Uterus (tissue), 4 donors: ENCODE results near the gene OR5T2. TPM values are rescaled to one million over a fixed set of nuclear protein-coding genes. Genes with fewer than 3 reads are reported as not detected.

Experiments used
- DNase-seq, 2 donors: peaks; one replicate each; pipeline ENCODE4 v3.0.0-alpha.2; 2019 to 2020
- H3K27ac ChIP-seq, 2 donors: fragments of 200-600 bp; sonication (generic); 1 replicate in 1 of 2; 2 replicates in 1 of 2; pipeline ENCODE4 v1.5.1; 2016 to 2018
- H3K27me3 ChIP-seq, 2 donors: fragments of 200-600 bp; sonication (generic); one replicate each; pipeline ENCODE4 v1.5.1; 2018 to 2019; ENCODE audit warnings: control low read depth in 1 of 2
- H3K36me3 ChIP-seq, 2 donors: fragments of 200-600 bp; sonication (generic); one replicate each; pipeline ENCODE4 v1.5.1; 2019; ENCODE audit warnings: control low read depth in 1 of 2
- H3K4me1 ChIP-seq, 2 donors: fragments of 200-600 bp; sonication (generic); one replicate each; pipeline ENCODE4 v1.5.1; 2018 to 2019; ENCODE audit warnings: control low read depth in 1 of 2
- H3K4me3 ChIP-seq, 2 donors: fragments of 200-600 bp; sonication (generic); 1 replicate in 1 of 2; 2 replicates in 1 of 2; pipeline ENCODE4 v1.5.1; 2018 to 2019; ENCODE audit warnings: mild to moderate bottlenecking in 1 of 2
- H3K9me3 ChIP-seq, 2 donors: fragments of 200-600 bp; sonication (generic); one replicate each; pipeline ENCODE4 v1.5.1; 2019; ENCODE audit warnings: control low read depth in 1 of 2
- CTCF ChIP-seq, 4 experiments: fragments of 200-600 bp in 2 of 4; fragments of 450-650 bp in 2 of 4; sonication (generic) in 2 of 4; IDR thresholded peaks; one replicate each; pipeline ENCODE4 v1.5.1; 2016 to 2019; ENCODE audit warnings: antibody characterized with exemption in 4 of 4, mild to moderate bottlenecking in 2 of 4, moderate library complexity in 1 of 4
- POLR2A ChIP-seq, 2 donors: fragments of 450-650 bp; IDR thresholded peaks; one replicate each; pipeline ENCODE4 v1.6.1; 2016; ENCODE audit warnings: antibody characterized with exemption in 2 of 2, mild to moderate bottlenecking in 1 of 2, moderate library complexity in 1 of 2
- intact Hi-C: fragments of 100-400 bp; cut with DNase I; formaldehyde crosslinking; loops from one replicate; pipeline ENCODE4 v1.15.1; 2023; ENCODE audit warnings: low total_unique reads
- total RNA-seq, 4 donors: library from RNA; depleted of rRNA in 3 of 4; stranded (reverse); fragments of >200 nt in 3 of 4; gene quantifications; one replicate each; pipeline versions ENCODE4 v1.1.0 to v1.2.4, GENCODE V29; 2014 to 2023
- donor health status: DM: yes; HTN: yes; CAD: no.

Gene OR5T2
- total RNA-seq, 4 donors from 2014 or later = not detected

- H3K4me1 ChIP-seq = no peaks in the 10 kb centered on the region
- no peaks in the 10 kb centered on the region for H3K27me3 ChIP-seq
- TF ChIP-seq CTCF (IDR thresholded peaks at IDR 0.05) (no peak), POLR2A (IDR thresholded peaks at IDR 0.05) (no peak)
- H3K9me3 ChIP-seq = no peaks in the 10 kb centered on the region
- no peaks in the 10 kb centered on the region for H3K36me3 ChIP-seq
- intact Hi-C loops = no loop called here
- no peak overlapping the region for H3K4me3 ChIP-seq
- DNase-seq = no peak
- H3K27ac ChIP-seq = no peak overlapping the region
These were observed 26.3 kb downstream of the OR5T2 start for GRCh38 chr11:56207790-56208189.

DNA sequence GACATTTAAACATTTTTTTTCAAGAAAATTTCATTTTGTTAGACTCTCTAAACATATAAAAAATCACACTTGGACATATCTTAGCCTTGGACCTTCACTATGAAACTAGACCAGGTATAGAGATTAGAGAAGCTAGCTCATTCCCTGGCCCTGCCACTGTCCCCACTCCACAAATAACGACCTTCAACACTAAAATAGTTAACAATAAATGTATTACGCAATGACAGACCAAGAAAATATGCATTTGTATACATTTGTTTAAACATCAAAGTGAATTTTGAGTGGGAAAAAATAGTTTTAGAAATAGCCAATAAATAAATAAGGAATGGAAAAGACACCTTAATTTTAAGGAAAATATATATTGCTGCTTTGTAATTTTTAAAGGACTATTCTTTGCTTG, 36.7 kb downstream of the OR5T2 start:
- H3K27me3 ChIP-seq = no peaks in the 10 kb centered on the region

GRCh38 chr11:56196705-56197104, 37.4 kb downstream of the OR5T2 start:
- H3K27me3 ChIP-seq = no peaks in the 10 kb centered on the region
- intact Hi-C loops = no loop called here
- H3K27ac ChIP-seq = no peak overlapping the region
- H3K9me3 ChIP-seq = no peaks in the 10 kb centered on the region
- no peak for TF ChIP-seq POLR2A (IDR thresholded peaks at IDR 0.05)
- TF ChIP-seq CTCF (IDR thresholded peaks at IDR 0.05) = no peak
- DNase-seq = no peak
- H3K4me1 ChIP-seq = no peaks in the 10 kb centered on the region
- no peak overlapping the region for H3K4me3 ChIP-seq
- H3K36me3 ChIP-seq = no peaks in the 10 kb centered on the region

More for the DNA sequence above, 36.7 kb downstream of the OR5T2 start:
- TF ChIP-seq POLR2A (IDR thresholded peaks at IDR 0.05) (no peak), CTCF (IDR thresholded peaks at IDR 0.05) (no peak)
- H3K4me1 ChIP-seq = no peaks in the 10 kb centered on the region
- no peaks in the 10 kb centered on the region for H3K36me3 ChIP-seq
- no peak for DNase-seq
- intact Hi-C loops = no loop called here
- H3K9me3 ChIP-seq = no peaks in the 10 kb centered on the region
- H3K27ac ChIP-seq = no peak overlapping the region
- H3K4me3 ChIP-seq = no peak overlapping the region

DNA sequence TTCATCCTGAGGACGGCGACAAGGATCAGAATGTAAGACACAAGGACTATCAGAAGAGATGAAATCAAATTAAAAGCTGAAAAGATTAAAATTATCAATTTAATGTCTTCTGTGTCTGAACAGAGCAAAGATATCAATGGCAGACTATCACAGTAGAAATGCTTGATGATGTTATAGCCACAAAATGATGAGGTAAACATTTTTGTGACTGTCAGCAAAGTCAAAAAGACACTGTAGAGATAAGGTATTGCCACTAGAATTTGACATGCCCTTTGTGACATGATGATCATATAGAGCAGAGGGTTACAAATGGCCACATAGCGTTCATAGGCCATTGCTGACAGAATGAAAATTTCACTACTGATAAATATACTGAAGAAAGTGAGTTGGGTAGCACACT, 45.5 kb downstream of the OR5T2 start:
- Histone ChIP-seq H3K4me3 (no peak overlapping the region), H3K27ac (no peak overlapping the region), H3K36me3 (no peaks in the 10 kb centered on the region), H3K27me3 (no peaks in the 10 kb centered on the region), H3K4me1 (no peaks in the 10 kb centered on the region), H3K9me3 (no peaks in the 10 kb centered on the region)
- intact Hi-C loops = no loop called here
- DNase-seq = no peak
- no peak for TF ChIP-seq CTCF (IDR thresholded peaks at IDR 0.05)
- TF ChIP-seq POLR2A (IDR thresholded peaks at IDR 0.05) = no peak

DNA sequence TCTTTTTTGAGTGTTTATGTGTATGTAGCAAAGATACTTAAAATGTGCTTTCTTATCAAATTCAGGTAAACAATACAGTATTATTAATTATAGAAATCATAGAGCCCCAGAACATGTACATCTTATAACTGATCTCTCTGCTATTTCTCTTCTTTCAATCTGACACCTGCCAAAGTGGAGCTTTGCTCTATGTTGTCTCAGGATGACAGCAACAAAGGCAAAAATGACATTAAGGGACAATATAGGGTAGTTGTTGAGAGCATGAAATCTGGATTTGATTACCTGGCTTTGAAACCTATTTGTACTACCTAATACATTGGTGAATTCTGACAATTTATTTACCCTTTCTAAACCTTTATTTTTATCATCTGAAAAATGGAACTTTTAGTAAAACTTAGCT, 50.6 kb downstream of the OR5T2 start:
- H3K4me3 ChIP-seq = no peak overlapping the region
- intact Hi-C loops = no loop called here
- H3K27ac ChIP-seq = no peak overlapping the region
- TF ChIP-seq POLR2A (IDR thresholded peaks at IDR 0.05) (no peak), CTCF (IDR thresholded peaks at IDR 0.05) (no peak)
- H3K4me1 ChIP-seq = no peaks in the 10 kb centered on the region
- H3K36me3 ChIP-seq = no peaks in the 10 kb centered on the region
- H3K9me3 ChIP-seq = peaks cover 0 to 2% of the 10 kb centered on the region in 2 donors
- H3K27me3 ChIP-seq = no peaks in the 10 kb centered on the region
- DNase-seq = no peak

Other genes with a start within 250 kb of the OR5T2 start
- gene OR5F1, start 239.6 kb downstream of the OR5T2 start, total RNA-seq = not detected
- not detected for gene OR5AS1, start 206.6 kb downstream of the OR5T2 start, total RNA-seq
- gene OR8I2, start 140.9 kb downstream of the OR5T2 start, total RNA-seq = not detected
- not detected for gene OR8H2, start 130.6 kb downstream of the OR5T2 start, total RNA-seq
- not detected for gene OR8H3, start 111.9 kb downstream of the OR5T2 start, total RNA-seq
- not detected for gene OR8J3, start 94.1 kb downstream of the OR5T2 start, total RNA-seq
- not detected for gene OR8K5, start 73.9 kb downstream of the OR5T2 start, total RNA-seq
- not detected for gene OR5J2, start 57.6 kb downstream of the OR5T2 start, total RNA-seq
- not detected for gene OR5T3, start 18.0 kb upstream of the OR5T2 start, total RNA-seq
- gene OR5T1, start 39.9 kb upstream of the OR5T2 start, total RNA-seq = not detected
- gene OR8H1, start 58.0 kb upstream of the OR5T2 start, total RNA-seq = not detected
- gene OR8K3, start 80.9 kb upstream of the OR5T2 start, total RNA-seq = not detected
- not detected for gene OR8K1, start 111.8 kb upstream of the OR5T2 start, total RNA-seq
- not detected for gene OR8J1, start 120.0 kb upstream of the OR5T2 start, total RNA-seq
- gene OR8U1, start 141.4 kb upstream of the OR5T2 start, total RNA-seq = not detected
- not detected for gene OR5AL1, start 178.4 kb upstream of the OR5T2 start, total RNA-seq
- not detected for gene OR5M3, start 239.1 kb upstream of the OR5T2 start, total RNA-seq